Neuronal stem cell (in vitro differentiated cells): ENCODE results near the gene SLC19A1.

Experiments used
- DNase-seq: peaks from one replicate; pipeline ENCODE4 v3.0.0-alpha.2; 2013; ENCODE audit warnings: low spot score
- H2AFZ ChIP-seq: one replicate; pipeline ENCODE4 v1.6.1; 2013; ENCODE audit warnings: mild to moderate bottlenecking, low read length, inconsistent platforms
- H2AK5ac ChIP-seq: 2 replicates; pipeline ENCODE4 v1.6.1; 2013; ENCODE audit warnings: low read depth, mild to moderate bottlenecking, inconsistent platforms, low read length, moderate library complexity, mixed read lengths
- H2BK120ac ChIP-seq: 2 replicates; pipeline ENCODE4 v1.6.1; 2013; ENCODE audit warnings: low read depth, mild to moderate bottlenecking, inconsistent platforms, low read length, moderate library complexity, mixed read lengths
- H2BK12ac ChIP-seq: one replicate; pipeline ENCODE4 v1.6.1; 2013; ENCODE audit warnings: low read length, inconsistent platforms
- H2BK15ac ChIP-seq: 2 replicates; pipeline ENCODE4 v1.6.1; 2013; ENCODE audit warnings: mild to moderate bottlenecking, low read length, inconsistent platforms, mixed read lengths
- H2BK5ac ChIP-seq: one replicate; pipeline ENCODE4 v1.6.1; 2013; ENCODE audit warnings: inconsistent platforms, mild to moderate bottlenecking, low read length, moderate library complexity
- H3K14ac ChIP-seq: one replicate; pipeline ENCODE4 v1.6.1; 2013; ENCODE audit warnings: low read length, inconsistent platforms
- H3K18ac ChIP-seq: 2 replicates; pipeline ENCODE4 v1.6.1; 2013; ENCODE audit warnings: low read length, inconsistent platforms
- H3K23ac ChIP-seq: 2 replicates; pipeline ENCODE4 v1.6.1; 2013; ENCODE audit warnings: low read depth, mild to moderate bottlenecking, mixed read lengths, low read length, inconsistent platforms; ENCODE audit not compliant: poor library complexity
- H3K27ac ChIP-seq: replicated peaks from 3 replicates; pipeline ENCODE4 v1.5.1; 2013; ENCODE audit warnings: low read length, inconsistent platforms
- H3K27me3 ChIP-seq, 3 experiments: 2 replicates each; pipeline ENCODE4 v1.6.1; 2013; ENCODE audit warnings: low read length in 3 of 3, mild to moderate bottlenecking in 2 of 3, inconsistent platforms in 1 of 3, low read depth in 1 of 3, mixed read lengths in 1 of 3, moderate library complexity in 1 of 3; ENCODE audit not compliant: control insufficient read depth in 3 of 3, insufficient read depth in 3 of 3
- H3K36me3 ChIP-seq, 2 donors: replicated peaks in 1 of 2; 2 replicates each; pipeline ENCODE4 v1.6.1; 2013; ENCODE audit warnings: low read length in 2 of 2; ENCODE audit not compliant: control insufficient read depth in 2 of 2, insufficient read depth in 2 of 2
- H3K4ac ChIP-seq: 2 replicates; pipeline ENCODE4 v1.6.1; 2013; ENCODE audit warnings: inconsistent platforms, mild to moderate bottlenecking, low read length, moderate library complexity
- H3K4me1 ChIP-seq, 2 donors: 1 replicate in 1 of 2; 2 replicates in 1 of 2; pipeline ENCODE4 v1.6.1; 2013; ENCODE audit warnings: low read length in 2 of 2, low read depth in 1 of 2; ENCODE audit not compliant: control insufficient read depth in 2 of 2, insufficient read depth in 1 of 2
- H3K4me2 ChIP-seq: one replicate; pipeline ENCODE4 v1.6.1; 2013; ENCODE audit warnings: mild to moderate bottlenecking, low read length, inconsistent platforms; ENCODE audit not compliant: insufficient read depth, poor library complexity, severe bottlenecking
- H3K4me3 ChIP-seq, 2 donors: 2 replicates each; pipeline ENCODE4 v1.5.1; 2013; ENCODE audit warnings: low read length in 2 of 2, mild to moderate bottlenecking in 2 of 2, inconsistent platforms in 1 of 2, moderate library complexity in 1 of 2
- H3K79me1 ChIP-seq: one replicate; pipeline ENCODE4 v1.6.1; 2013; ENCODE audit warnings: low read depth, mild to moderate bottlenecking, inconsistent platforms, low read length, moderate library complexity
- H3K9ac ChIP-seq: one replicate; pipeline ENCODE4 v1.6.1; 2013; ENCODE audit warnings: mild to moderate bottlenecking, low read depth, low read length, inconsistent platforms; ENCODE audit not compliant: poor library complexity
- H3K9me3 ChIP-seq, 2 donors: replicated peaks in 1 of 2; 2 replicates each; pipeline versions ENCODE3 to v1.6.1; 2013; ENCODE audit warnings: low read length in 2 of 2, mild to moderate bottlenecking in 2 of 2, inconsistent platforms in 1 of 2, low read depth in 1 of 2, mixed read lengths in 1 of 2, moderate library complexity in 1 of 2; ENCODE audit not compliant: control insufficient read depth in 2 of 2, insufficient read depth in 1 of 2
- H4K8ac ChIP-seq: one replicate; pipeline ENCODE4 v1.6.1; 2013; ENCODE audit warnings: low read depth, mild to moderate bottlenecking, inconsistent platforms, low read length, moderate library complexity
- H4K91ac ChIP-seq: one replicate; pipeline ENCODE4 v1.6.1; 2013; ENCODE audit warnings: low read length, low read depth, mild to moderate bottlenecking, inconsistent platforms; ENCODE audit not compliant: poor library complexity
- WGBS, 2 donors: extraction: QIAGEN DNeasy Blood & Tissue Kit; methylation state at CpG; one replicate each; pipeline ENCODE4 v1.1.7; 2013; ENCODE audit warnings: missing lambda C conversion rate in 2 of 2, mixed read lengths in 1 of 2; ENCODE audit not compliant: insufficient read length in 2 of 2, insufficient replicate concordance in 1 of 2; ENCODE audit errors: extremely low coverage in 2 of 2; 5-methylcytosine and 5-hydroxymethylcytosine counted together

The SLC19A1 gene

DNA sequence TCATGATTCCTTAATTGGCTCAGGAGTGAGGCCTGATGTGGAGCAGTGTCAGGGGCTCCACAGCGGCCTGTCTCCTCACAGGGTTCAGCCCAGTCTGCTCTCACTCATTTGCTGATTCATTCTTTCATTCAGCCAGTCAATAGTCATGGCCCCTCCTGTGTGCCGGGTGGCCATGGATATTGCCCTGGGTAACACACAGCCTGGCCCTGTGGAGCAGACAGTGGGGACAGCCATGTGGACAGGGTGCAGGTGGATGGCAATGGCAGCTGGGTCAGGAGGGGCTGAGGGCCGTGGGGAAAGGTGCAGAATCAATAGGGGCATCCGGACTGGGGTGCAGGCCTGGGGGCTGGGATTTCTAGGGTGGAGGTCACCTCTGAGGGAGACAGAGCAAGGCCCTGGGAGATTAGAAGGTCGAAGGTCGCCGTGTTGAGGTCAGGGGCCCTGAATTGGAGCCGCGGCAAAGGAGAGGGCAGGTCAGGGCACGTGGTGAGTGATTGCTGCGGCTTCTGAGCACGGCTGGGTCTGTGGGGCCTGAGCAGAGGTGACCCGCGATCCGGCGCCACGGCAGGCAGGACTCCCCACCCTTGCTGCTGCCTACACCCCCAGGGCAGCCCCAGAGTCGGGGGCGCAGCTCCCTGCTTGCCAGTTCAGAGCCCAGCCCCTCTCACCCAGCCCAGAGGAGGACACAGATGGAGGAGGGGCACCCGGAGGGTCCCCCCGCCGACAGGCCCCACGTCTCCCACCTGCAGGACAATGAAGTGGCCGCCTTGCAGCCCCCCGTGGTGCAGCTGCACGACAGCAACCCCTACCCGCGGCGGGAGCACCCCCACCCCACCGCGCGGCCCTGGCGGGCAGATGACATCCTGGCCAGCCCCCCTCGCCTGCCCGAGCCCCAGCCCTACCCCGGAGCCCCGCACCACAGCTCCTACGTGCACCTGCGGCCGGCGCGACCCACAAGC lies 33.4 kb downstream of the SLC19A1 start:
- Histone ChIP-seq H3K23ac (peak overlapping the region; percentile 55), H2BK15ac (peak overlapping the region; percentile 67), H2BK5ac (peak overlapping the region; percentile 90), H2BK120ac (no peak overlapping the region), H3K9me3 (peaks cover 0 to 2% of the 10 kb centered on the region in 2 donors), H4K91ac (no peak overlapping the region), H3K36me3 (peaks cover 2 to 11% of the 10 kb centered on the region in 2 donors), H3K79me1 (peaks cover 1% of the 10 kb centered on the region), H4K8ac (no peak overlapping the region), H2AK5ac (peak overlapping the region; percentile 70), H3K14ac (no peak overlapping the region), H3K4me1 (peaks cover 0 to 10% of the 10 kb centered on the region in 2 donors), H3K27me3 (no peaks in the 10 kb centered on the region), H3K27ac (peak overlapping the region; percentile 35), H3K4ac (peak overlapping the region; percentile 66), H2AFZ (no peak overlapping the region), H3K18ac (peak overlapping the region; percentile 95), H3K4me3 (peak overlapping the region in 1 of 2 donors; percentile 8), H3K9ac (peak overlapping the region; percentile 70), H2BK12ac (no peak overlapping the region), H3K4me2 (no peak overlapping the region)
- no CpG with 5 or more reads among the region's 42 CpGs for WGBS, 2 donors
- no peak for DNase-seq

DNA sequence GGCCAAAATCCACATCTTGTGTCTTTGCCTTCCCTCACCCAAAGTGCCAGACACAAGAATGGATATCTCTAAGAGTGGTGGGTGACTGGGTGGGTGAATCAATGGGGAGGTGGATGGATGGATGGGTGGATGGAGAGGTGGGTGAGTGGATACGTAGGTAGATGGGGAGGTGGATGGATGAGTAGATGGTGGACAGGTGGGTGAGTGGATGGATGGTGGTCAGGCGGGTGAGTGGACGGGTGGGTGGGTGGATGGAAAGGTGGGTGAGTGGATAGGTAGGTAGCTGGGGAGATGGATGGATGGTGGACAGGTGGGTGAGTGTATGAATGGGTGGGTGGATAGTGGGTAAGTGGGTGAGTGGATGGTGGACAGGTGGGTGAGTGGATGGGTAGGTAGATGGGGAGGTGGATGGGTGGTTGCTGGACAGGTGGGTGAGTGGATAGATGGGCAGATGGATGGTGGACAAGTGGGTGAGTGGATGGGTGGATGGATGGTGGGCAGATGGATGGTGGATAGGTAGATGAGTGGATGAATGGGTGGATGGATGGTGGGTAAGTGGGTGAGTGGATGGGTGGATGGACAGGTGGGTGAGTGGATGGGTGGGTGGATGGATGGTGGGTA lies 34.2 kb downstream of the SLC19A1 start:
- Histone ChIP-seq H3K4me3 (peak overlapping the region in 1 of 2 donors; percentile 39), H3K9me3 (peaks cover 0 to 2% of the 10 kb centered on the region in 2 donors), H2AFZ (no peak overlapping the region), H2BK12ac (no peak overlapping the region), H3K4ac (no peak overlapping the region), H3K14ac (no peak overlapping the region), H3K79me1 (peaks cover 1% of the 10 kb centered on the region), H3K4me2 (no peak overlapping the region), H3K27me3 (no peaks in the 10 kb centered on the region), H4K91ac (no peak overlapping the region), H3K18ac (no peak overlapping the region), H3K4me1 (peaks cover 0 to 10% of the 10 kb centered on the region in 2 donors), H3K36me3 (peaks cover 0 to 6% of the 10 kb centered on the region in 2 donors), H3K9ac (no peak overlapping the region), H2BK15ac (no peak overlapping the region), H2BK5ac (no peak overlapping the region), H3K27ac (no peak overlapping the region), H2BK120ac (no peak overlapping the region), H2AK5ac (no peak overlapping the region), H4K8ac (peak overlapping the region; percentile 82), H3K23ac (peak overlapping the region; percentile 1)
- no CpG with 5 or more reads among the region's 3 CpGs for WGBS, 2 donors
- no peak for DNase-seq

DNA sequence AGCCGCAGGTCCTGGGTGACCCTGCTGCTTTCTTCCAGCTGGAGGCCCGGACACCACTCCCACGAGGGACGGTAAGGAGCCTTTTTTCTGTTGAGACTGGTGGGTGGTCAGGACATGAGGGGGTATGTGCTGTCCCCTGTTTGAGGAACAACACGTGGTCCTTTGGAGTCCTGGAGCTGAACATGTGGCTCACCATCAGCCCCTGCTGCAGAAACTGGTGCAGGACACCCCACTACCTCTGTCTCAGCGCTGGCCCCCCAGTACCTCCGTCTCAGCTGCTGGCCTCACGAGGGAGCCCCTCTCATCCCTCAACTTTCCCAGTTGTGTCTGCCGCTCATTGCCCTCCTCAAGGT lies 34.7 kb downstream of the SLC19A1 start:
- peaks cover 0 to 3% of the 10 kb centered on the region in 2 donors for H3K36me3 ChIP-seq
- no peak overlapping the region for H3K14ac ChIP-seq
- no peak overlapping the region for H3K4me2 ChIP-seq
- peaks cover 0 to 10% of the 10 kb centered on the region in 2 donors for H3K4me1 ChIP-seq
- no peak for DNase-seq
- no peak overlapping the region for H3K27ac ChIP-seq
- WGBS, 2 donors, result no CpG with 5 or more reads among the region's 9 CpGs
- H3K18ac ChIP-seq, result peak overlapping the region; percentile 48
- no peak overlapping the region for H2BK120ac ChIP-seq
- no peaks in the 10 kb centered on the region for H3K27me3 ChIP-seq
- H2AK5ac ChIP-seq, result peak overlapping the region; percentile 46
- peaks cover 0 to 2% of the 10 kb centered on the region in 2 donors for H3K9me3 ChIP-seq
- no peak overlapping the region for H2BK5ac ChIP-seq
- no peak overlapping the region for H2BK12ac ChIP-seq
- no peak overlapping the region for H3K4me3 ChIP-seq
- no peak overlapping the region for H4K8ac ChIP-seq
- H3K79me1 ChIP-seq, result peaks cover 1% of the 10 kb centered on the region
- H3K23ac ChIP-seq, result peak overlapping the region; percentile 1
- no peak overlapping the region for H2BK15ac ChIP-seq
- H4K91ac ChIP-seq, result no peak overlapping the region
- no peak overlapping the region for H3K9ac ChIP-seq
- H2AFZ ChIP-seq, result no peak overlapping the region
- no peak overlapping the region for H3K4ac ChIP-seq
